Measurements from ENCODE around the gene ME1.

GRCh38 chr6:83247471-83247870 is 183.4 kb downstream of the ME1 start:
- TF ChIP-seq PBX3 (IDR thresholded peaks at IDR 0.05) (no peak), POLR2A (IDR thresholded peaks at IDR 0.05; ENCODE audit: low read length) (no peak)
